ENCODE measurements around the gene BAG1. TPM values are rescaled to one million over a fixed set of nuclear protein-coding genes. Genes with fewer than 3 reads are reported as not detected.

BAG1 gene
- total and polyA plus RNA-seq, 12 donors, result 71.9 to 159 (median 132) TPM

- no peaks in the 10 kb centered on the region for H3K9me3 ChIP-seq
- H3K27ac ChIP-seq, result no peak overlapping the region
- peaks cover 0 to 92% (median 61%) of the 10 kb centered on the region in 9 donors for H3K36me3 ChIP-seq
- no peak overlapping the region for H3K4me3 ChIP-seq
- DNase-seq, result no peak
- WGBS, 2 donors, result 89 to 94% methylated on average over 4 of the region's 4 CpGs
- no peaks in the 10 kb centered on the region for H3K27me3 ChIP-seq
- no peak for TF ChIP-seq CTCF (IDR thresholded peaks at IDR 0.05)
- H3K4me1 ChIP-seq, result peaks cover 0 to 29% (median 6%) of the 10 kb centered on the region in 9 donors
- intact Hi-C loops (cut with DNase I), result no loop called here
- ATAC-seq, result no peak
These were observed 10.3 kb downstream of the BAG1 start for GRCh38 chr9:33254211-33254610.

GRCh38 chr9:33250458-33250995 is 14.0 kb downstream of the BAG1 start:
- H3K9me3 ChIP-seq, result no peaks in the 10 kb centered on the region
- peaks cover 0 to 5% (median 0%) of the 10 kb centered on the region in 9 donors for H3K4me1 ChIP-seq
- ATAC-seq, result peak in 2 of 8 donors; percentile 20 to 52
- no peak overlapping the region for H3K4me3 ChIP-seq
- WGBS, 2 donors, result 58 to 76% methylated on average over 1 of the region's 1 CpG
- H3K27ac ChIP-seq, result no peak overlapping the region
- TF ChIP-seq CTCF (IDR thresholded peaks at IDR 0.05), result no peak
- H3K36me3 ChIP-seq, result peaks cover 0 to 72% (median 37%) of the 10 kb centered on the region in 9 donors
- H3K27me3 ChIP-seq, result no peaks in the 10 kb centered on the region
- intact Hi-C loops (cut with DNase I), result no loop called here
- DNase-seq, result no peak

- H3K36me3 ChIP-seq, result peaks cover 0 to 66% (median 31%) of the 10 kb centered on the region in 9 donors
These were observed 14.5 kb downstream of the BAG1 start for GRCh38 chr9:33249983-33250382.

GRCh38 chr9:33249087-33249658 is 15.3 kb downstream of the BAG1 start:
- peaks cover 0 to 58% (median 23%) of the 10 kb centered on the region in 9 donors for H3K36me3 ChIP-seq
- intact Hi-C loops (cut with DNase I), result no loop called here

More at GRCh38 chr9:33249983-33250382, 14.5 kb downstream of the BAG1 start:
- no peak for DNase-seq
- H3K4me3 ChIP-seq, result no peak overlapping the region
- no peaks in the 10 kb centered on the region for H3K9me3 ChIP-seq
- H3K27ac ChIP-seq, result no peak overlapping the region
- intact Hi-C loops (cut with DNase I), result no loop called here
- TF ChIP-seq CTCF (IDR thresholded peaks at IDR 0.05), result no peak
- 98 to 100% methylated on average over 2 of the region's 2 CpGs for WGBS, 2 donors
- H3K4me1 ChIP-seq, result peaks cover 0 to 5% (median 0%) of the 10 kb centered on the region in 9 donors
- H3K27me3 ChIP-seq, result no peaks in the 10 kb centered on the region
- ATAC-seq, result no peak

More at GRCh38 chr9:33249087-33249658, 15.3 kb downstream of the BAG1 start:
- no peak overlapping the region for H3K4me3 ChIP-seq
- 87 to 89% methylated on average over 6 of the region's 6 CpGs for WGBS, 2 donors
- no peak for DNase-seq
- no peaks in the 10 kb centered on the region for H3K9me3 ChIP-seq
- peaks cover 0 to 5% (median 0%) of the 10 kb centered on the region in 9 donors for H3K4me1 ChIP-seq
- TF ChIP-seq CTCF (IDR thresholded peaks at IDR 0.05), result no peak
- no peak overlapping the region for H3K27ac ChIP-seq
- H3K27me3 ChIP-seq, result no peaks in the 10 kb centered on the region
- no peak for ATAC-seq

Measured in heart right ventricle (tissue), 16 donors.